Neural cell (in vitro differentiated cells): Measurements from ENCODE around the gene RGS5. TPM values are rescaled to one million over a fixed set of nuclear protein-coding genes. Genes with fewer than 3 reads are reported as not detected.

Source experiments
- H2AFZ ChIP-seq: fragments of 200-600, 300-800 bp; sonication (generic), shearing (Covaris generic); 2 replicates; pipeline ENCODE4 v1.6.0; 2014; ENCODE audit warnings: low read depth, mild to moderate bottlenecking, antibody characterized with exemption, low read length, moderate library complexity
- H3F3A ChIP-seq: fragments of 200-600 bp; shearing (Covaris generic); 2 replicates; pipeline ENCODE4 v1.6.1; 2016; ENCODE audit warnings: mild to moderate bottlenecking, moderate library complexity, mixed read lengths, antibody characterized with exemption, low read length; ENCODE audit not compliant: insufficient read depth, poor library complexity, severe bottlenecking
- H3K27ac ChIP-seq: fragments of 200-600, 300-800 bp; sonication (generic), shearing (Covaris generic); 2 replicates; pipeline ENCODE4 v1.5.1; 2014; ENCODE audit warnings: mild to moderate bottlenecking, low read length, moderate library complexity
- H3K27me3 ChIP-seq: fragments of 300-800, 200-600 bp; sonication (generic), shearing (Covaris generic); 2 replicates; pipeline ENCODE4 v1.6.0; 2014; ENCODE audit warnings: mild to moderate bottlenecking, low read depth, low read length, moderate library complexity; ENCODE audit not compliant: insufficient read depth
- H3K36me3 ChIP-seq: fragments of 300-800, 200-600 bp; sonication (generic), shearing (Covaris generic); 2 replicates; pipeline ENCODE4 v1.5.1; 2014; ENCODE audit warnings: mild to moderate bottlenecking, antibody characterized with exemption, low read length, moderate library complexity; ENCODE audit not compliant: insufficient read depth
- H3K4me2 ChIP-seq: fragments of 300-800, 200-600 bp; sonication (generic), shearing (Covaris generic); 2 replicates; pipeline ENCODE4 v1.6.0; 2014; ENCODE audit warnings: mild to moderate bottlenecking, low read length
- H3K4me3 ChIP-seq: fragments of 300-800, 200-600 bp; sonication (generic), shearing (Covaris generic); 2 replicates; pipeline ENCODE4 v1.5.1; 2014; ENCODE audit warnings: mild to moderate bottlenecking, low read length, moderate library complexity
- H3K79me2 ChIP-seq: fragments of 200-600 bp; shearing (Covaris generic); replicated peaks from 2 replicates; pipeline ENCODE4 v1.6.0; 2014; ENCODE audit warnings: mild to moderate bottlenecking, low read length, moderate library complexity; ENCODE audit not compliant: insufficient read depth
- H3K9ac ChIP-seq: fragments of 300-800, 200-600 bp; sonication (generic), shearing (Covaris generic); 2 replicates; pipeline ENCODE4 v1.6.1; 2016; ENCODE audit warnings: mild to moderate bottlenecking, low read length, mixed read lengths
- H3K9me2 ChIP-seq: fragments of 200-600 bp; shearing (Covaris generic); 2 replicates; pipeline ENCODE4 v1.6.1; 2016; ENCODE audit warnings: mild to moderate bottlenecking, low read length, mixed read lengths; ENCODE audit not compliant: insufficient read depth
- H3K9me3 ChIP-seq: fragments of 200-600, 300-800 bp; sonication (generic), shearing (Covaris generic); 2 replicates; pipeline ENCODE4 v1.6.1; 2016; ENCODE audit warnings: mild to moderate bottlenecking, mixed run types, low read length, moderate library complexity, mixed read lengths
- H4K20me1 ChIP-seq: fragments of 200-600 bp; shearing (Covaris generic); 2 replicates; pipeline ENCODE4 v1.6.1; 2016; ENCODE audit warnings: mild to moderate bottlenecking, mixed run types; ENCODE audit not compliant: insufficient read depth
- CTCF ChIP-seq: fragments of 450-650 bp; IDR thresholded peaks from 2 replicates; pipeline ENCODE4 v1.5.1; 2014; ENCODE audit warnings: antibody characterized with exemption, mild to moderate bottlenecking, moderate library complexity; ENCODE audit not compliant: poor library complexity, severe bottlenecking
- EP300 ChIP-seq: fragments of 450-650 bp; conservative IDR thresholded peaks from 2 replicates; pipeline ENCODE4 v1.6.1; 2014; ENCODE audit warnings: antibody characterized with exemption, mild to moderate bottlenecking, moderate library complexity; ENCODE audit not compliant: poor library complexity, severe bottlenecking
- EZH2 ChIP-seq: fragments of 200-600, 300-800 bp; shearing (Covaris generic), sonication (generic); IDR thresholded peaks from 2 replicates; pipeline ENCODE4 v1.6.1; 2014; ENCODE audit warnings: antibody characterized with exemption, low read length, borderline replicate concordance, mild to moderate bottlenecking; ENCODE audit not compliant: insufficient read depth, poor library complexity, severe bottlenecking
- MXI1 ChIP-seq: fragments of 450-650 bp; conservative IDR thresholded peaks from 2 replicates; pipeline ENCODE4 v1.6.1; 2014; ENCODE audit warnings: antibody characterized with exemption, mild to moderate bottlenecking; ENCODE audit not compliant: poor library complexity, severe bottlenecking
- POLR2AphosphoS5 ChIP-seq: IDR thresholded peaks from 2 replicates; pipeline ENCODE4 v1.6.1; 2012
- RAD21 ChIP-seq: fragments of 450-650 bp; conservative IDR thresholded peaks from 2 replicates; pipeline ENCODE4 v1.6.1; 2014; ENCODE audit warnings: antibody characterized with exemption, mild to moderate bottlenecking, moderate library complexity
- REST ChIP-seq: IDR thresholded peaks from 2 replicates; pipeline ENCODE4 v1.6.1; 2012; ENCODE audit warnings: borderline replicate concordance
- SMC3 ChIP-seq: fragments of 450-650 bp; conservative IDR thresholded peaks from 2 replicates; pipeline ENCODE4 v1.6.1; 2014; ENCODE audit warnings: antibody characterized with exemption, mild to moderate bottlenecking, moderate library complexity; ENCODE audit not compliant: poor library complexity
- TAF1 ChIP-seq: IDR thresholded peaks from 2 replicates; pipeline ENCODE4 v1.6.1; 2012; ENCODE audit warnings: low read depth
- polyA plus RNA-seq: library from polyadenylated mRNA; depleted of rRNA; stranded (reverse); fragments of >200 nt; gene quantifications from 2 replicates; pipeline ENCODE4 v1.2.3, GENCODE V29; 2014

Gene RGS5
- polyA plus RNA-seq, 1 donor from 2014 or later = 6.5 TPM

- no peaks in the 10 kb centered on the region for H3K27me3 ChIP-seq
- H3K79me2 ChIP-seq = no peaks in the 10 kb centered on the region
- H3K9me2 ChIP-seq = no peaks in the 10 kb centered on the region
- H4K20me1 ChIP-seq = no peaks in the 10 kb centered on the region
- no peak overlapping the region for H3K4me3 ChIP-seq
- H3F3A ChIP-seq = no peaks in the 10 kb centered on the region
- H3K4me2 ChIP-seq = no peak overlapping the region
- no peak overlapping the region for H2AFZ ChIP-seq
- no peaks in the 10 kb centered on the region for H3K9me3 ChIP-seq
- H3K9ac ChIP-seq = no peak overlapping the region
- no peak overlapping the region for H3K27ac ChIP-seq
- H3K36me3 ChIP-seq = no peaks in the 10 kb centered on the region
- TF ChIP-seq POLR2AphosphoS5 (no peak), SMC3 (no peak), CTCF (no peak), MXI1 (no peak), EZH2 (no peak), REST (no peak), EP300 (no peak), RAD21 (no peak), TAF1 (no peak)
Observed at GRCh38 chr1:163142152-163142551, 60.6 kb downstream of the RGS5 start.

- H3K4me3 ChIP-seq = no peak overlapping the region
- H3K9me2 ChIP-seq = no peaks in the 10 kb centered on the region
- TF ChIP-seq SMC3 = no peak
- no peak for TF ChIP-seq MXI1
- TF ChIP-seq TAF1 = no peak
- no peak overlapping the region for H3K4me2 ChIP-seq
- no peak overlapping the region for H3K9ac ChIP-seq
- H3K9me3 ChIP-seq = no peaks in the 10 kb centered on the region
- H3K36me3 ChIP-seq = no peaks in the 10 kb centered on the region
- H4K20me1 ChIP-seq = no peaks in the 10 kb centered on the region
- no peaks in the 10 kb centered on the region for H3F3A ChIP-seq
- no peaks in the 10 kb centered on the region for H3K27me3 ChIP-seq
- H2AFZ ChIP-seq = no peak overlapping the region
- no peaks in the 10 kb centered on the region for H3K79me2 ChIP-seq
- no peak overlapping the region for H3K27ac ChIP-seq
Observed at GRCh38 chr1:163141556-163141955, 61.2 kb downstream of the RGS5 start.
